H54 (cell line): Measurements from ENCODE around the gene DIAPH2.
A peak's percentile ranks its signal among the peaks of the same experiment; 100 is the strongest.
"Not testable (repeated sequence)": the region's sequence is repeated elsewhere in the genome, so short reads cannot be mapped to it uniquely, and the experiment has no call there.

Source experiments
- DNase-seq: peaks from one replicate; pipeline ENCODE4 v3.0.0; 2011; ENCODE audit warnings: low spot score, mixed read lengths; ENCODE audit not compliant: insufficient read length
- FAIRE-seq: peaks from 3 replicates; lab custom pipeline; 2011; peaks lifted over from hg19 to GRCh38; lab: Jason Lieb, UNC
- POLR2A ChIP-seq: IDR thresholded peaks from 2 replicates; pipeline ENCODE4 v1.6.1; 2011; ENCODE audit warnings: low read depth, mild to moderate bottlenecking, low read length

The DIAPH2 gene

DNA sequence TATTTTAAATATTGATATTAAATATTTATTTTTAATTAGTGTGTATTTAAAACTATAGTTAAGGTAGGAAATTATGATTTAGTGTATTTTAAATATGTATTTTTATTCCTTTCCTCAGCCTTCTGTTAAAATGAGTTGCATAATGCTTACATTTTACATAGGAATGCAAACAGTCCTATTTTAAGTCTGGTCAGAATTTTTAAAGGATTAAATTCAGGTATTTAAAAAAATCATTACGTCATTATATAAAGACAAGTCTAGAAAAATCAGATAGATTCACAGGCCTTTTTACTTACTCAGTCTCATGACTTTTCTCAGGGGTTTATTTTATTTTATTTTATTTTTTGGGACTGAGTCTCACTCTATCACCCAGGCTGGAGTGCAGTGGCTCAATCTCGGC, 148.7 kb downstream of the DIAPH2 start:
- TF ChIP-seq POLR2A: no peak
- FAIRE-seq (no peak), DNase-seq (no peak)

DNA sequence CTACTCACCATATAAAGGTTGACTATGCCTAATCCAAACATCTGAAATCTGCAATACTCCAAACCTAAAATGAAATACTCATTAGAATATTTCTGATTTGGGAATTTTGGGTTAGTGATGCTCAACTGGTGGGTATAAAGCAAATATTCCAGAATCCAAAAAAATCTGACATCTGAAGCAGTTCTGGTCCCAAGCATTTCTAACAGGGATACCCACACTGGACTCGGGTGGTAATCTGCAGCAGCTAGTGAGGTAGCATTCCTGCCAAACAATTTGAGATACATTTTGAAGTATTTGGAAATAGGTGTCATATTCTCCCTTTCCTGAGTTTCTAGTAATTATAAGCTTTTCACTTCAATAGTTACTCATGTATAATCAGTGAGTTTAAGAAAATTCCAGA, 149.5 kb downstream of the DIAPH2 start:
- DNase-seq: no peak
- FAIRE-seq: no peak
- no peak for TF ChIP-seq POLR2A

DNA sequence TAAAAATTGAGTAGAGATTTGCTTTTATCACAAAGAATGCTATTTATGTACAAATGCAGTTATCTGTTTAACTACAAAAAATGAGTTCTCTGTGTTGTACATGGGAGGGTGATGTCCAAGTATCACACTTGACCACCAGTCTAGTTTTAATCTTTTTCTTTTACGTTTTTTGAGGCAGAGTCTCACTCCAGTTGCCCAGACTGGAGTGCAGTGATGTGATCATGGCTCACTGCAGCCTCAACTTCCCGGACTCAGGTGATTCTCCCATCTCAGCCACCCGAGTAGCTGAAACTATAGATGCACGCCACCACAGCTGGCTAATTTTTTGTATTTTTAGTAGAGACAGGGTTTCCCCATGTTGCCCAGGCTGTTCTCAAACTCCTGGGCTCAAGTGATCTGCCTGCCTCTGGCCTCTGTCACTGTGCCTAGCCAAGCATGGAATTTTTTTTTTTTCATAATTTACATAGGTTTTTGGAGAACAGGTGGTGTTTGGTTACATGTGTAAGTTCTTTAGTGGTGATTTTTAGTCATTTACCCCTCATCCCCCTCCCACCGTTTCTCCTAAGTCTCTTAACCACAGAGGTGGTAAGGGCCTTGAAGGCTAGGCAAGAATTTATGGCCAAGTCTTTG, 151.1 kb downstream of the DIAPH2 start:
- FAIRE-seq (no peak), DNase-seq (no peak)
- TF ChIP-seq POLR2A: no peak

DNA sequence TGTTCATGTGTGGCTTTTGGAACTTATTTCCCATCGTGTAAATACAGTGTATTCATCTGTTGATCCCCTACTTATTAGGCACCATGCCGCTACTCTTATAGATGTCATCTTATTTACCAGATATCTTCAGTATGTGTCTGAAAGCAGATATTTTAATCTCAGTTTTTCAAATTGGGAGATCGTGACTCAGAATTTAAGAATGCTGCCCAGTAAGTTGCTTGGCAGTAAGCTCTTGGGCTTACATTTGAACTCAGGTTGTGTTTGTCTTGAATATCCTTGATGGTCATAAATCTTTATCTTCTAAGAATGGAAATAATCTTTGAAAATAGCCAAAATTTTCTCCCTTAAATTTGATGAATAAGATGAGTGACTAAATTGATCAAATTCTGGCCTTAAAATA, 153.2 kb downstream of the DIAPH2 start:
- TF ChIP-seq POLR2A: no peak

DNA sequence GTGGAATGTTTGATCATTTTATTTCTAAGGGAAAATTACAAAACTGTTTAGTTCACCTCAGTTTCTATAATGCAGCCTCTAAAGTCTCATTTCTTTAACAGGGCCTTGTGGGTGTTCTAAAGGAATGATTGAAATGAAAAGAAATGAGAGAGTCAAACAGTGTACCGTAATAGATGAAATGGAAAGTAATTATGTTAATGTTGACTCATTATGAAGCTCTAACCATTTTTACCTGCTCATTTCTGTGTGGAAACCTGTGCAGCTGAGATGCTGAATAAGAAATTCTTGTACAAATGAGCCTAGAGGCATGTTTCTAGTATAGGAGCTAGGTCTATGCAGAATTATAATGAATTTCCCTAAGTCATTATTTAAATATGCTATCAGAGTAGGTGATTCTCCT, 153.9 kb downstream of the DIAPH2 start:
- no peak for FAIRE-seq

More for the DNA sequence above, 153.2 kb downstream of the DIAPH2 start:
- DNase-seq: peak; percentile 2
- no peak for FAIRE-seq

DNA sequence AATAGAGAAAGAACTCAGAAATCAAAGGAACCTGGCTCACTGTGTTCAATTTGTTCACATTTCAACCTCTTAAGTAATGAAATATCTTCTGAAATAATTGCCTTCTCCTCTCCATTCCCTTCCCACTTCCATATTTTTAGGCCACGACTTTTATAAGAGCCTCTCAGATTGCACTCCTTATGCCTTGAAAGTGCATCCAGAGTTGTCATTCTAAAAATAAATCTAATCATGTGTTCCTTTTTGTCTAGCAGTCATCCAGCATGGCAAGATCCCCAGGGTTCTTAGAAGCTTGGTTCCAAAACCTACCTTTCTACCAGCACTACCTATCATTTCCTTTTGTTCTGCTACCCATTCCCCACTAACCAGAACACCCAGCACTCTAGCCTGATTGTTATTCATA, 156.7 kb downstream of the DIAPH2 start:
- DNase-seq (no peak), FAIRE-seq (no peak)
- TF ChIP-seq POLR2A: no peak

More for the DNA sequence above, 153.9 kb downstream of the DIAPH2 start:
- DNase-seq: no peak
- TF ChIP-seq POLR2A: no peak

DNA sequence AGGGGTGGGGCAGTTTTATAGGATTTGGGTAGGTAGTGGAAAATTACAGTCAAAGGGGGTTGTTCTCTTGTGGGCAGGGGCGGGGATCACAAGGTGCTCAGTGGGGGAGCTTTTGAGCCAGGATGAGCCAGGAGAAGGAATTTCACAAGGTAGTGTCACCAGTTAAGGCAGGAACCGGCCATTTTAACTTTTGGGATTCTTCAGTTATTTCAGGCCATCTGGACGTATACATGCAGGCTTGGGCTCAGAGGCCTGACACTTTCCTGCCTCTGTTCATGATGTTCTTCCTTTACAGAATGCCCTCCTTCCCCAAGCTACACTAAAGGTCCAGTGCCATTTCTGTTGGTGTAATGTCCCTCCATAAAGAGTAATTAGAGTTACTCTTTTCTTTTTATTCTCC, 157.2 kb downstream of the DIAPH2 start:
- not testable (repeated sequence) for DNase-seq, FAIRE-seq

DNA sequence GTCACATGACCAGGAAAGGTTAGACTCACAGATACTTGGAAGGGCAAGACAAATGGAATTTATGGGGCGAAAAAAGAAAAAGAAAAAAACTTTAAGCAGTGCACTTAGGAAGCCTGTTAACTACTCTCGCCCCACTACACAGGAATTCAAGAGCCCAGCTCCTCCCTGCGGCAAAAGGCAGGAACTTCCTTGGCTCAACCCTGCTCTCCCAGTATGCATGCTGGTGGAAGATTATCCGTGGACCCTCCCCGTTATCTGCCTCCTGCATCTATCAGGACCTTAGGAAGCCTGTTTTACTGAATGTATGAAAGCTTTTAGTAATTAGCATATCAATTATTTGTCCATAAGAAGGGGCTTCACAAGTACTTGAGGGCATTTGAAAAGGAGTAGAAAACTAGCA, 158.9 kb downstream of the DIAPH2 start:
- FAIRE-seq (no peak), DNase-seq (no peak)
- TF ChIP-seq POLR2A: no peak

DNA sequence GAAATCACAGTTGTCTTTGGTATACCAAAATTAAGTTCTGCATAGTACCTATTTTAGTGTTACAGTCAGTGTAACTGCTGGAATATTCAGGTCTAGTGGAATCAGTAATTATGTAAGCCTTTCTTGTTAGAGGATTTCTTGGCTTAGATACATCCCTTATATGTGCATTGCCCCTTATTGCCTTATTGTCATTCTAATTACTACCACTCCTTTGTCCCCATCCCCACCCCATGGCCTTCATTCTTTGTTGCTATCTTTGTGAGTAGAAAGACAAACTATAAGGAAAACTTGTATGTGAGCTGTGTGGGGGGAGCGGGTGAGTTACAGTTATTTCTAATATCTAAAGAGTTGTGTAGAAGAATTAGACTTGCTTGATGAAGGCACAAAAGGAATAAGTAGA, 162.2 kb downstream of the DIAPH2 start:
- DNase-seq (no peak), FAIRE-seq (no peak)
- no peak for TF ChIP-seq POLR2A

DNA sequence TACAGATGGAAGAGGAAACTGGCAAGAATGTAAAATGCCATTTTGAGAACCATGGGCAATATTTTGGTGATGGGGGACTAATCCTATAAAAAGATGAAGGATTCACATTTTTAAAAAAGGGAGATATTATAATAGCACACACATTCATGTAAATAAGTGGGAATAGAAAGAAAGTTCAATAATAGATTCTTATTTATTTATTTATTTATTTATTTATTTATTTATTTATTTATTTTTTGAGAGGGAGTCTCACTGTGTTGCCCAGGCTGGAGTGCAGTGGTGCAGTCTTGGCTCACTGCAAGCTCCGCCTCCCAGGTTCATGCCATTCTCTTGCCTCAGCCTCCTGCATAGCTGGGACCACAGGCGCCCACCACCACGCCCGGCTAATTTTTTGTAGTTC, 174.8 kb downstream of the DIAPH2 start:
- not testable (repeated sequence) for FAIRE-seq, DNase-seq

DNA sequence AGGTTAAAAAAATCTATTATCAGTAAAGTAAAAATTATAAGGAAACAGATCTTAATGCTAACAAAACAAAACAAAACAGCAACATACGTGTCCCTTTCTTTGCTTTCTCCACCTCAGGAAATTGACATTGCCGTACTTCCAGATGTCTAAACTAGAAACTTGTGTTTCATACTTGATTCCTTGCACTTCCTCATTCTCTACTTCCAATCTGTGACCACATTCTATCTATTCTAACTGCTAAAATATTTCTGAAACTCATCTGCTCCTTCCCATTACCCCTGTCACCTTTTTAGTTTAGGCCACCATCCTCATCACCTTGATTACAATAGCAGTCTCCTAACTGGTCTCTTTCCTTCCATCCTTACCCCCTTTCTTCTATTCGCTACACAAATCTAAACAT, 176.6 kb downstream of the DIAPH2 start:
- TF ChIP-seq POLR2A: no peak
- FAIRE-seq (no peak), DNase-seq (no peak)

DNA sequence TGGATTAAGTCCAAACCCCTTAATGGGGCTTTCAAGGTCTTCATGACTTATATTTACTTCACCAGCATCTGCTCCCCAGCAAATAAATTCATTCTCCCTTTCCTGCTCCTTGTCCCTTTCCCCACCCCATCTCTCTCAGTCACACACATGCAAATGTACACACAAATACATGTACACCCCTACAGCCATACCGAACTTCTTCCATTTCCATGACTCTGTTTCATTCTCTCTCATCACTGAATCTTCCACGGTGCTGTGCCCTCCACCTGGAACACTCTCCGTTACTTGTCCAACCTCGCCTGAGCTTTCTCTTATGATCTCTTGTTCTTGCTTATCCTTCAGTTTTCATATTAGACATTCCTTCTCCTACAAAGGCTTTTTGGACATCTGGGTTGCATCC, 177.0 kb downstream of the DIAPH2 start:
- FAIRE-seq (no peak), DNase-seq (no peak)
- TF ChIP-seq POLR2A: no peak

DNA sequence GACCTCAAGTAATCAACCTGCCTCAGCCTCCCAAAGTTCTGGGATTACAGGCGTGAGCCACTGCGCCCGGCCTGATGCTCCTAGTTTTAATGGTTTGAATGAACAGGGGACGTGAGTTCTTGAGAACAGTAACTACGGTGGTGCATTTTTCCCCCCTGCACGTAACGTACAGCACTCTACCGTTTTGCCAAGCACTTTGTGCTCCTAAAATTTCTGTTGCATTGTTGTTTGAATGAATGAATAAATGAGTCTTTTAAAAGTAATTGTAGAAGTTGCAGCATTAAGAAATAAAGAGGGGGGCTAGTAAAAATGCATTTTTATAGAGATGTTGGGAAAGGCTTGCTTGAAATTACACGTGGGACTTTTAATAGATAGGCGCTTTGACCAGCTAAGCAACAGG, 199.0 kb downstream of the DIAPH2 start, which contains the start of gene RPA4:
RPA4 (plus strand) TSS at position 301 of the 400 bp plus-strand sequence. CDS start 403 bp downstream, outside the sequence.
- no peak for TF ChIP-seq POLR2A
- DNase-seq: no peak
- FAIRE-seq: no peak

DNA sequence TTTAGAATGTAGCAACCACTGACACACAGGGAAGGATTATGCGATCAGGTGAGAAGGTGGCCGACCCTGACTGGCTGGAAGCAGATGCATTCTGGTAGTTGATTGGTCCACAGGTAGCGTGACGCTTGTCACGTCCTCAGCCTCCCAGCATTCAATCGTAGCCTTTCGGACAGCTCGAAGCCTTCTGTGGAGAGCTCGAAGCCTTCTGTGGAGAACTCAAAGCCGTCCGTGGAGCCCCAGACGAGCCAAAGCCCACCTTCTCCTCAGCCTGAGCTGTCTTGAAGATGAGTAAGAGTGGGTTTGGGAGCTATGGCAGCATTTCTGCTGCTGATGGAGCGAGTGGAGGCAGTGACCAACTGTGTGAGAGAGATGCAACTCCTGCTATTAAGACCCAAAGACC, 199.4 kb downstream of the DIAPH2 start:
- FAIRE-seq (no peak), DNase-seq (no peak)
- TF ChIP-seq POLR2A: no peak

DNA sequence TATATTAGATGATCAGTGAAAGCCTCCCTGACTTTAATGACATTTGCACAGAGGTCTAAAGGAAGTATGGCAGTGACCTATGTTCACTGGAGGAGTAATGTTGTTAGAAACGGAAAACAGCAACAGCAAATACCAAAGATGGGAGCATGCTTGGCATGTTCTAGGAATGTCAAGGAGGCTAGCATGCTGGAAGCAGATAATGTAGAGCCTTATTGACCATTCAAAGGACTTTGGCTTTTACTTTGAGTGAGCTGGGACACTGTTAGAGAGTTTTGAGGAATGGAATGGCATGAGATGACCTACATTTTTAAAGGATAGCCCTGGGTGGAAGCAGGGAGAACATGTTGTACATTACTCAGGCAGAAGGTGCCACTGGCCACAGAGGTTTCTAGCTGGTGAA, 205.1 kb downstream of the DIAPH2 start:
- FAIRE-seq (no peak), DNase-seq (no peak)
- TF ChIP-seq POLR2A: no peak
